Eye (tissue), 1 donor: ENCODE results near the gene TPM3.
A peak's percentile ranks its signal among the peaks of the same experiment; 100 is the strongest.

ENCODE experiments used
- DNase-seq: peaks from one replicate; pipeline ENCODE4 v3.0.0-alpha.2; 2015

Gene TPM3

GRCh38 chr1:154199563-154199879 lies 7.6 kb upstream of the TPM3 start:
- DNase-seq, result no peak

DNA sequence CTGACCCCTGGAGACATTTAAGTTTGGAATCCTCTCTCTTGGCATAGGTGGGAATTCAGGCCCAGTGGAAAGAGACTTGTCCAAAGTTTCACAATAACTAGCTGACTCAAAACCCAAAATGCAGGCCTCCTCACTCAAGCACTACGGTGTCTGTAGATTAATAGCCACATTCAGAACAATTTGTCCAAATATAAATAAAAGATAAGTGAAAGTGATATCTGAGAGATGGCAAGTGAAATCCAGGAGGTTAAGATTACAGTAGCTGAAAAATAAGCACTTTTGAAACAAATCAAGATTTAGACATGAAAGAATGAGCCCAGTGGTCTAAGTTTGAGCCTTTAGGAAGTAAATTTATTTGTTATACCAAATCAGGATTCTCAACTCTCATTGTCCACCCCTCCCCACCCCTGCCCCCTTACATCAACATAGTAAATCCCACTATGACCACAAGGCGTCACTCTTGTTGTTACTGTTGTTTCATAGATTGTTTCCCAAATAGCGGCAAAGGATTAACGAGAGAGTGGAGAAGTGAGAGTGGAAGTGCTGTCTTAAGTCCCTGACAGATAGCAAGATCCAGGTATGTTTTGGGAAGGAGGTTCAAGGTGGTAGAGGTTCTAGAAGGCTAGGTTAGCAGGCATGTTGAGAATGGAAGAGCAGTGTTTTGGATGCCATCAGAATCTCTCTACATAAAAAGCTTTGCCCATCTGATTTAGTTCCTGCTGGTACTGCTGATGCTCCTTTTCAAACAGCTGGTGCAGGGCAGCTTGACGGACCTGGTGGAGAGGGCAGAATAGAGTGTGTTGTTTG lies 7.1 kb upstream of the TPM3 start:
- peak; percentile 86 for DNase-seq

- no peak for DNase-seq
Observed at GRCh38 chr1:154193821-154194220, 1.9 kb upstream of the TPM3 start.

- no peak for DNase-seq
Observed at GRCh38 chr1:154192476-154192875, 576 bp upstream of the TPM3 start.

DNA sequence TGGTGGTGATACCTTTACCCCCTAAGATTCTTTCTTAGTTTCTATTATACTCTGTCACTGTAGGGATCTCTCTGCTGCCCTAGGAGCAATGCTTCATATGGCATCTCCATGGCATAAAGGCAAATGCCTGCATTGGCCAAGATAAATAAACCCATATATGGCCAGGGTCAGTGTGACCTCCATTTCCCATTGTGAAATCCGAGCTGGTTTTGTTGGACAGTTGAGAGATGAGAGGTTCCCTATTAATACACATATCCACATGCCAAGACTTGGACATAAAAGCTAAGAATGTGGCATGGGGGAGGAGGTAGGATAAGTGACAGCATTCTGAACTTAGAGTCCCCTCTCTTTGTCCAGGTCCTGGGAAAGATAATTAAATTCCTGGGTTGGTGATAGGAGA lies 1.4 kb downstream of the TPM3 start:
- DNase-seq, result no peak

GRCh38 chr1:154186852-154187501 lies 4.9 kb downstream of the TPM3 start:
- no peak for DNase-seq

- peak; percentile 62 for DNase-seq
Observed at GRCh38 chr1:154186177-154186576, 5.7 kb downstream of the TPM3 start.

DNA sequence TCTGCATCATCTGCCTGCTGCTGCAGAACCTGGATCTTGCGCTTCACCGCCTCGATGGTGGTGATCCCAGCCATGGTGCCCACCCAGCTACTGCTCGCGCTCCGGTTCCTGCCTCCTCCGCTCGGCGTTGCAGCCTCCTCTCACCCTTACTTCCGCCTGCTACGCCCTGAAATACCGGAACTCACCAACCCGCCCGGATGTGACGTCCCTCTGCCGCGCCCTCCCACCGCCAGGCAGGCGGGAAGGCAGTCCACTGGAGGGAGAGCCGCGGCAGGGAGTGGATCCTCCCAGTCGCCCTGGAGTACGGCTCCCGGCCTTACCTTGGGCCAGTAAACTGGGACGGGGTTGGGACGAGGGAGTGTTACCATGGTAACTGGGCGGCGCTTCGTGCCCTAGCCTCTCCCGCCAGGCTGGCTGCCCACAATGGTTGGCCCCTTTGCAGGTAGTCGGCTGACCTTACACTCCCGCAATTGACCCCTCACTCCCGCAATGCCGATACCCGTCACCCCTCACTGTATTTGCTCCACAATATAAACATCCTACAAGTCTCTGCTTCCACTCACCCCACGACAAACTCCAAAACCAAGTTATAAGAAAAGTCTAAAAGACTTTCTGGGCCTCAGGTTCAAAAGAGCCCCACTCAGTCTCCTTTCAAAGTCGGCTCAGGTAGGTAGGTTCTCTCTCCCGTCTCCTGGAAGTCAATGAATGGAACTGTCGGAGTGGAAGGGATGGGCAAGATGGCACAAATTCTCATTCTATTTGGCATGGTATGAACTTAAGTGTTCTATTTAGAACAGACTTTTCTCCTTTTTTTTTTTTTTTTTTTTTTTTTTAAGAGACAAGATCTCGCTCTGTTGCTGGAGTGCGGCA lies 8.6 kb downstream of the TPM3 start:
- DNase-seq, result peak; percentile 98

- peak; percentile 73 for DNase-seq
Observed at GRCh38 chr1:154182344-154183045, 9.4 kb downstream of the TPM3 start.

DNA sequence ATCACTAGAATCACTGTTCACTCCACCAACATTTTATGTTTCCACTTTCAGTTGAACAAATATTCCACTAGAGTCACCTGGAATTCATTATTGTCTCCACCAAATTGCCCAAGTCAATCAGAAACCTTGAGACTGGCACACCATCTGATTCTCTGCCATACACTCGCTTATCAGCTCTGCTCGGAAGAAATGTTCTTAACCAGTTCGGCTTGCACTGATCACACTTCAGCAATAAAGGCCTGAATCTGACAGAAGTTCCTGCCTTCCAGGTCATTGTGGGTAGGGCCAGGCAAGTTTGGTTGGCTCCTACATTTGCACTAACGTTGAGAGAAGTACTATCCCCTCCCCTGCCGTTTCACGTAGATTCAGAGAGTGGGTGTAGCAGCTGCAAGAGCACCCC lies 10.0 kb downstream of the TPM3 start:
- no peak for DNase-seq

GRCh38 chr1:154179946-154180687 lies 11.8 kb downstream of the TPM3 start:
- no peak for DNase-seq

GRCh38 chr1:154178911-154179811 lies 12.7 kb downstream of the TPM3 start:
- DNase-seq, result no peak

DNA sequence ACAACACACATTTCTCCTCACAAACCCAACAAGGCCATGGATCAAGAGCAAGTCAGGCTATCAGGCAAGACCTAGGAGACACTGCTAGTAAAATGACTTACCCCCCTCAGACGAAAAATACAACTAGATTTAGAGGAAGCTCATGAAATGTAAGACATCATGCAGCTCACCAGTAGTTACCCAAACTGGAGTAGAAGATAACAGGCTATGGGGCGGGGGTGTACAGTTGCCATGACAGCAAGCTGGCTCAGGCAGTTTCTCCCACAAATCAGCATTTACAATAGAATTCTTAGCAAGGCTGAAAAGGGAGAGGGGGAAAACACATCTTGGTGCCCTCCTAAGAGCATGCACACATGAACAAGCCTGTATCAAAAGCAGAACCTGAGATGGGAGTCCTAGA lies 13.9 kb downstream of the TPM3 start:
- DNase-seq, result no peak

- DNase-seq, result no peak
Observed at GRCh38 chr1:154176337-154176736, 15.6 kb downstream of the TPM3 start.

- DNase-seq, result no peak
Observed at GRCh38 chr1:154174654-154175053, 17.2 kb downstream of the TPM3 start.

GRCh38 chr1:154171880-154172279 lies 20.0 kb downstream of the TPM3 start:
- DNase-seq, result no peak

GRCh38 chr1:154171223-154171583 lies 20.7 kb downstream of the TPM3 start:
- DNase-seq, result no peak

DNA sequence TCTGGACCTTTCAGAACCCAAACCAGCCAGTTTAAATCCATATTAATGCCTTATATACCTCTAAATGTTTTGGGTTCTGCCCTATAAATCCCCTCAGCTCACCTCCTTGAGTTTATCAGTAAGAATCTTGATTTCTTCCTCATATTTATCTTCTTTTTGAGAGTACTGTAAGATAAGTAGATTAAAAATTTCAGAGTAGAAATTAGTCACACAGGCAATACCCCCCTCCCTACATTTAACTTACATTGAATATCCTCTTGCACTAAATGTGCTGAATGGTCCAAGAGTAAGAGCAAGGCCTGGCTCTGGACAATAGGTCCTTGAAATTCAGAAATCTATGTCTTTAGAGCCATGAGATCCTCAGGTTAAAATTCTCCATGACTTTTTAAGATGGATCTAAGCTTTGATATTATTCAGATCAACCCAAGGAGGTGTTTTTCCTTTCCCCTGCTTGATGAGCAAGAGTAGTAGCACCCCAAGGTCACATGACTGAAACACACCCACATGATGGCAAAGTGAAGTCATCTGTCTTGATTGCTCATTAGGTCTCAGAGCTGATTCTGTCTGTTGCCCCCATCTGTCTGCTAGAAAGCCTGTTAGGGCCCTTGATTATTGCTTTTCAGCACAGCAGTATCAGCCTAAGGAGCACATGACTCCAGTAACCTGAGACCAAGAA lies 21.2 kb downstream of the TPM3 start:
- DNase-seq, result no peak

DNA sequence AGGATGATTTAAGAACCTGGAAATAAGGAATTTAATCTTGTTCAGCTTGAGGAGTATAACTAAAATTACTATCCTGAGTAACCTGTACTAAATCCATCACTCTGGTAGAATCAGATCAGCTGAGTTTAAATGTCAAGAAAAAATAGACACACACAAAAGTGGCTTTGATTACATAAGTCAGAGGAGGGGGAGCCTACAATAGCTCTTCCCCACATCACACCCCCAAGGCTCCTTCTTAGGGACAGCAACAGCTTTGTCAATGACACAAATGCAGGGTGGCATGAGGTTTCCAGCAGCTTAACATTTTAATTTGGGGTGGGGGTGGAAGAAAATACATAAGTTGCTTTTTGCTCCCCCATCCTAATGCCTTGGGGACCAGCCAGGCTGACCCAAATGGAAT lies 24.4 kb downstream of the TPM3 start:
- no peak for DNase-seq

- no peak for DNase-seq
Observed at GRCh38 chr1:154166207-154166606, 25.7 kb downstream of the TPM3 start.

- no peak for DNase-seq
Observed at GRCh38 chr1:154159554-154159953, 32.3 kb downstream of the TPM3 start.
